GM21786 (cell line): ENCODE data around the gene RHBDF2.

Experiments
- ATAC-seq: cut with Tn5 transposase; IDR thresholded peaks from one replicate; pipeline ENCODE4 v1.9.1; 2021; ENCODE audit not compliant: unreplicated experiment

Gene RHBDF2

DNA sequence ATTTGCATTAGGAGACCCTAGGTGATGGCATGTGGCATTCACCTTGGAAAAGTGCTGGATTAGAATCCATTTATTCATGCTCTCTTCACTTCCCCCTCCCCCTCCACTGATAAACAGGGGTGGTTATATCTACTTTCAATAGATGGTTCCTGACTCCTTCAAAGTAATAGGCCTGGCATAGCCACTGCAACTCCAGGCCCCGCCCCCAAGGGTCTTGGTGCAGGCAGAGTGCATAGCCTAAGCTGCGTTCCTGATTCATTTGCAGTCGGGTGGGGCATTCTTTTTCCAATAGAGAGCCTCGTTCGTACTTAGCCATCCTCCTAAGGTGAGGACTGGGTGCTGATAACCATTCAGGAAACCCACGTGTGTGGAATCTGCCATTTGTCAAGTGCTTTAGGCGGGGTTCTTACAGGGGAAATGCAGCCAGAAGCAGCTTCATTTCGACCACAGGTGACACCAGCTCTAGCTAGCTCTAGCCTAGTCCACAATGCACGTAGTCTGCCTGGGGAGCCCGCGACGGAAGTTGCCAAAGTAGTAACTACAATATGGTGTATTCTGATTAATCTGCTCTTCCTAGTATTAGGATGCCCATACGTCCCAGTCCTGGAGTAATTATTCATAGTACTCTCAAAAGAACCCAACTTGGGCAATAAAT, 59.4 kb downstream of the RHBDF2 start:
- no peak for ATAC-seq

DNA sequence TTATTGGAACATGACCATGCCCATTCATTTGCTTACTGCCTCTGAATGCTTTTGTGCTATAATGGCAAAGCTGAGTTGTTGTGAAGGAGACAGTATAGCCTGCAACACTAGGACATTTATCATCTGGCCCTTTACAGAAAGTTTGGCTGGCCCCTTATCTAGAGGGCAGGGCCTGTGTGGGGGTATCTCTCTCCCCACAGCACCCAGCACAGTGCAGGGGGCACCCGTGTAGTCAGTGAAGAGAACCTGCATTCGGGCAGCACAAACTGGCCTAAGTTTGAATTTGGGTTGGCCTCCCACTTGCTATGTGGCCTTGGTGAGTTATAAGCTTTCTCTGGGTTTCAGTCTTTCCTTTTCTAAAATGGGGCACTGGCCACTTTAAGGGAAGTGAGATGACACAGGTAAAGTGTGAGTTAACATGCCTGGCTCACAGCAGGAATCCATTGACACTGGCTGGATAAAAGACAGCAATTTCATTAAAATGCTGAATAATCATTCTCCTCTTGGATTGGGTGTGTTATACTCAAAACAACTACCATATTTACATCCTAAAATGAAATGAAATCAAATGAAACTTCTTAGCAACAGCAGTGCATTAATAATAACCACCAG, 60.4 kb downstream of the RHBDF2 start:
- no peak for ATAC-seq

DNA sequence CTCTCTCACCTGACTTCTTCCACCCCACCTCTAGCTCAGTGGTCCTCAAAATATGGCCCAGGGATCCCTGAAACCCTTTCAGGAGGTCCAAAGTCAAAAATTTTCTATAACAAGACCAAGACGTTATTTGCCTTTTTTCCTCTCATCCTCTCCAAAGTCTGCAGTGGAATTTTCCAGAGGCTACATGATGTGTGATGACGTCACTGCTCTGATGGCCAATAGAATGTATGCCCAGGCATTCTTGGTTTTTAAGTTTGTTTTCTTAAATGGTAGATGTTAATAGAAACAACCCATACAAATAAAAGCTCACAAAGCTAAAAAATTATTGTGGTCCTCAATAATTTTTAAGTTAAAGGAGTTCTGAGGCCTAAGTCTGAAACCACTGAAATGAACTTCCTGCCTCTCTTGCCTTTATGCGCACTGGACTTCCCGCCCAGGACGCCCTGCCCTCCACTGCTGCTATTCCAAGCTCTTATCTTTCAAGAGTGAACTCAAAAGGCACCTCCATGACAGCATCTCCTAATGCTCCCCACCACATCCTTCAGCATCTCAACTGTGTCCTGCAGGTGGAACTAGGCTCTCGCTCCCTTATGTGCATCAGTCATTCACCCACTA, 61.8 kb downstream of the RHBDF2 start:
- no peak for ATAC-seq

DNA sequence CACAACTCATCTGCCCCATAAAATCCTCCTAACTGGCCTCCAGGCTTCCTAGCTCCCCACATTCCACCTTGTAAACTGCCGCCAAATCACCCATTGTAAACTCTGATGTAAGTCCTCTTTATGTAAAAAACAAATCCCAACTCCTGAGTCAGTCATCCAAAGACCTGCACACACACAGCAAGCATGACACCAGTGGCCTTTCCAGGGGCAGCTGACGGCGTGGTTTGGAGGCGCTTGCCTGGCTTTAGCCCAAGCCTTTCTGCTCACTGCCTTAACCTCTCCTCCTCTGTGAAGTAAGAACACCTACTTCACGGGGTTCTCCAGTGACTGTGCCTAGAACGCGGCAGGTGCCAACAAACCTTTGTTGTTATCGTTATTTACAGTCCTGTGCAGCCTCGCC, 62.3 kb downstream of the RHBDF2 start:
- no peak for ATAC-seq

DNA sequence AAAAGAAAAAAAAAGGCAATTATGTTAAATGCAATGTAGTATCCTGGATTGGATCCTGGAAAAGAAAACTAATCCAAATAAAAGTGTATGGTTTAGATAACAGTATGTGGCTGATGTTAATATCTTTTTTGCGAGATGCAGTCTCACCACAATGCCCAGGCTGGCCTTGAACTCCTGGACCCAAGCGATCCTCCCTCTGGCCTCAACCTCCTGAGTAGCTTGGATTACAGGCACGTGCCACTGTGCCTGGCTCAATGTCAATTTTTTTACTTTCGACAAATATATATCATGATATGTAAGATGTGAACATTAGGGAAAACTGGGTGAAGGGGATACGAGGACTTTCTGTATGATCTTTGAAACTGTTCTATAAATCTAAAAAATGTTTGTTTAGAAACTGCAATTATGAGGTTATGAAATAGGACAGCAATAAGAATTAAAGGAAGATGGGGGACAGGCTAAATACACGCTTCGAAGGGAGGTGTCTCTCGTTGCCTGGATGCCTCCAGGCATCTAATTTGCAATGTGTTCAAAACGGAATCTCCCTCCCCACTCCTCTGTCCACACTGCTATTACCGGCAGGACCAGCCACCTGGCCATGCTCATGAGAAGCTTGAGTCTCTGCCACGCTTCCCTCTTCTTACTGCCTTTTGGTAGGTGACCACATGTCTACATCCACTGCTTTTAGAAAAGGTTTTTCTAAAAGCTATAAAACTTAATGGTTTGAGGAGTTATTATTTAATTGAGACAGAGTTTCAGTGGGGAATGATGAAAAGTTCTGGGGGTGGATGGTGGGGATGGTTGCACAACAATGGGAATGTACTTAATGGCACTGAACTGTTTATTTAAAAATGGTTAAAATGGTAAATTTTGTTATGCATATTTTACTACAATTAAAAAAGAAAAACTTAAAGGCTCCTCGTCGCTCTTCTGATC, 63.5 kb downstream of the RHBDF2 start:
- ATAC-seq = no peak

DNA sequence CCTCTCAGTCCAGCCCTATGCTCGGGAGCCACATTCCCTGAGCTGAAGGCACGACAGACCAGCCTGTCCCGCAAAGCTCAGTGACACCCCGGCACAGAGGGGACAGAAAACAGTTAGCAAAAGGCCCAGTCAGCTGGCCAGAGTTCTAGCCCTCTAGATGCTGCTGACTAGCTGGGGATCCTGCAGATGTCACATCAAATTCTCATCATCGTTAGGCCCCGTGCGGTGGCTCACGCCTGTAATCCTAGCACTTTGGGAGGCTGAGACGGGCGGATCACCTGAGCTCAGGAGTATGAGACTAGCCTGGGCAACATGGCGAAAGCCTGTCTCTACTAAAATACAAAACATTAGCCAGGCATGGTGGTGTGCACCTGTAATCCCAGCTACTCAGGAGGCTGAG, 65.5 kb downstream of the RHBDF2 start:
- ATAC-seq = no peak

DNA sequence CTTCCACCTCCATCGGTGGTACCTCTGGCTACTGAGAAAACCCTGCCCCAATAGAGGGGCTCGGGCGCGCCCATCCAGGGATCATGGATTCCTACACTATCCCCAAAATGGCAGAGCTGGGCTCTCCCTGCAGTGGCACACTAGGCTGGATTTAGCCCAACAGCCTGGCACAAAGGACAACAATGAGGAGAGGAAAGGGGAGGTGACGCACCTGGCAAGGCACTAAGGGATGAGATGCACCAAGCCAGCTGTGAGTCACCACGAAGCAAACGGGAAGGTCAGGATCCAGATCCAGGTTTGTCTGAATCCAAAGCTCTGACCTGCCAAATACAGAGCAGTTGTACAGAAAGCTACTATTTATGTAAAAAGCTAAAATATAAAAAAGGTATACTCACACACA, 66.4 kb downstream of the RHBDF2 start:
- ATAC-seq = no peak

DNA sequence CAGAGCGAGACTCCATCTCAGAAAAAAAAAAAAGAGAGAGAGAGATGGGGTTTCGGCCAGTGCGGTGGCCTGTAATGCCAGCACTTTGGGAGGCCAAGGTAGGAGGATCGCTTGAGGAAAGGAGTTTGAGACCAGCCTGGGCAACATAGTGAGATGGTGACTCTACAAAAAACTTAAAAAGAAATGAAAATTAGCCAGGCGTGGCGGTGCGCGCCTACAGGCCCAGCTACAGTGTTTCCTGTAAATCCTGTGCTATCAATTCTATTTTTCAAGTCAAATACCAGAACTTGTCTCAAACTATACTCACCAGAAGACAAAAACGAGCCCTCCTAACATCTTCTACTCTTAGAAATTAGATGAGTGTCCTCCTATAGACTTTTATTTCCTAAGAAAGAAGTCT, 67.5 kb downstream of the RHBDF2 start:
- ATAC-seq = no peak

DNA sequence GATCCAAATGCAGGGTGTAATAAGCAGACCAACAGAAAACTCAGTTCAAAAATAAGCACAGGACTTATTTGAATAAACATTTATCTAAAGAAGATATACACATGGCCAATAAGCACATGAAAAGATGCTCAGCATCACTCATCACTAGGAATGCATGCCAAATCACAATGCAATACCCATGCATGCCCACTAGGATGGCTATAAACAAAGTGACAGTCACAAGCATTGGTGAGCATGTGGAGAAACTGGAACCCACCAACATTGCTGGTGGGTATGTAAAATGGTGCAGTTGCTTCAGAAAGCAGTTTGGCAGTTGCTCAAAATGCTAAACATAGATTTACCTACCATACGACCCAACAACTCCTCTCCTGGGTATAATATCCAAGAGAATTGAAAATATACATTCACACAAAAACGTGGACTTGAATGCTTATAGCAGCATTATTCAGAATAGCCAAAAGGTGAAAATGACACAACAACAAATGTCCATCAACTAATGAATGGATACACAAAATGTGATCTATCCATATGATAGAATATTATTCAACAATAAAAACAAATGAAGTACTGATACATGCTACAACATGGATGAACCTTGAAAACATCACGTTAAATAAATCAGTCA, 68.4 kb downstream of the RHBDF2 start:
- ATAC-seq = no peak

DNA sequence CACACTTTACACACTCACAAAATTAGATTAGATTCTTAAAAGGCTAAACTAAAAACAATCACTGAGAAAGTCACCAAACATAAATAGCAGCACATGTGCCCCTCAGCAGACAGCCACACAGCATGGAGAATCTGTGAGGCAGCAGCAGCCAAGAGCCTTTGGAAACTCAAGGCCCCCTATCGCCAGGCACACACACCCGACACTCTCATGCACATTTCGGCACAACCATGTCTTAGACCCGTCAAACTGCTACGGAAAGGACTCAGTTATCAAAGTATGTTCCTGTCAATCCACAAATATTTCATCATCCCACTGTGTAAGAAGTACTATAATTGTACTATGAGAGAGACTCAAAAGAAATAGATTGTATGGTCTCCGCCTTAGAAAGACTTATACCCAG, 69.2 kb downstream of the RHBDF2 start:
- no peak for ATAC-seq

DNA sequence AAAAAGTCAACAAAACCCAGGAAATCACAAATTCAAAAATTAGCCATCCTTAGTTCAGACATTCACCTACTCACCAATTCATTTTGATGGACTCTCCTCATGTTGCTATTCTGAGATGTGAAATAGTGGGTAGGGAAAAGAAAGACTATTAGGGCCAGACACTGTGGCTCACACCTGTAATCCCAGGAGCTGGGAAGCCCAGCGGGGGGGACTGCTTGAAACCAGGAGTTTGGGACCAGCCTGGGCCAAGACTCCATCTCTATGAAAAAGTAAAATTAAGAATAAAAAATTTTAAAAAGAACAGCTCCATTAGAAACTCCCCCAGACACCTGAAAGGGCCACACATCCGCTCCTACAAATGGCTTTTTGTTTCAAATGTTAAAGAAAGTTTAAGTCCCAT, 69.7 kb downstream of the RHBDF2 start:
- ATAC-seq = no peak

DNA sequence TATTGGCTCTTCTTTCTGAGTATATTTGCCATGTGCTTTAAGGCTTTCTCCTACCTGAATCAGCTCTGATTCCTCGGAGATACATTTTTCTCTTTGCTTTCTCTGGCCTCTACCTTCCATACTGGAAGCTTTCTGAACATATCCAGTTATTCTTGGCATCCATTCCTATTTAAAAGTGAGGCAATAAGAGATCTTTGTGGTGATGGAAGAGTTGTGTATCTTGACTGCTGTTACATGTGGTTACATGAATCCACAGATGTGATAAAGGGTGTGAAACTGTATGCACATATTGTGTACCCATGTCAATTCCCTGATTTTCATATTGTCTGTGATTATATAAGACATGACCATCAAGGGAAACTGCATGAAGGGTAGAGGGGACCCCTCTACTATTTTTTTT, 72.7 kb downstream of the RHBDF2 start:
- ATAC-seq = no peak

DNA sequence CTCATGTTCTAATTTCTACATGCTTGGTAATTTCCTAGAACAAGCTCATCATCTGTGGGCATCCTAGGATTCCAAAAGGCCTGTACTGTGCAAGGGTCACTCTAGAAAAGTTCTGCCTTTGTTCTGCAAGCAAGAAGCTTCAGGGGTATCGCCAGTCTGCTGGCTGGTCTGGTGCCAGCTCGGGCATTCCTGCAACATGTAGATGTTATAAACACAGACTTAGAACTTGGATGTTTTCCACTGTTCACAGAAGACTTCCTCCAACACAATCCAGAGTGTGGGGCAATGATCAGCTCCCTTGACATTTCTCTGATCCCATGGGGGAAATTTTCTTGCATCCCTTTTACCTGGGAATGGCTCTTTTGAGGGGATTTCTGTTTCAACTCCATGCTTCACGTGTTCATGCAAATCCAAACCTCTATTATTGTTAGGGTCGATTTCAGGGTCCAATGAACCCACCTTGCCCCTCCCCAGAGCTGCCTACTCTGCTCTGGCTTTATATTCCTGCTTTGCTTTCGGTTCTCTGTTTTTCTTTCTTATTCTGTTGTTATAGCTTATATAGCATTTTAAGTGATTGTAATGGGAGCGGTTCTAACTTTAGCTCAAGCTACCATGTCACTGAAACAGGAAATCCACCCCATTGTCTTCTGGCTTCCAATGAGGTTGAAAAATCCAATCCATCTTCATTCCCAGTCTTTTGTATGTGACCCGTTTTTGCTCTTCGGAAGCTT, 73.6 kb downstream of the RHBDF2 start:
- ATAC-seq = no peak

DNA sequence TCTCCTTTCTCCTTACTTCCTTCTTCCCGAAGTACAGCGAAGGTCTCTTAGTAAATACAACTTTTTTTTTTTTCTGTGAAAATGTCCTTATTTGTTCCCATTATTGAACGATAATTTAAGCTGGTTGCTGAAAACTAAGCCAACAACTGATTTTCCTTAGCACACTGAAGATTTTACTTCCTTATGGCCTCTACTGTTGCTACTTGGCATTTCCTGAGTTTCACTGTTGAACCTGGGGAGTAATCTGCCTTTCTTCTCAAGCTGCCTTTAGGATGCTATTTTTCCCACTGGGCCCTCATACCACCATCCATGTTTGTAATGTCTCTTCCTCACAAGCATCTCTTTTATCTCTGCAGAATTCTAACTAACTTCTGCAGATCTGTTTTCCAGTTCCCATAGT, 74.4 kb downstream of the RHBDF2 start:
- no peak for ATAC-seq

DNA sequence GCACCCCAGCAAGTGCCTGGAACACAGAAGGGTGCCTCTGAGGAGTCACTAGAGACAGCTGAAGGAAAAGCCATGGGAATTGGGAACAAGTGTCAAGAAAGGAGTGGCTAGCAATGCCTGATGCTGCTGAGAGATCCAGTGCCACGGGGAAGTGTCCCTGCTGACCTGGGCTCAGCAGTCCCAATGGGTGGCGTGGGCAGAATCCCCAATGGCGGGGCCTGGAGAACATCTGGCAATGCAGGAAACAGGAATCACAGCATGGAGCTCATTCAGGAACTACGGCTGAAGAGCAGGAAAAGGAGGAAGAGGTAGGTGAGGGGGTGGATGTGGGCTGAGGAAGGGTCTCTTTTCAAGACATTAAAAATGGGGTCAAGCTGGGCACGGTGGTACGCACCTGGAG, 78.4 kb downstream of the RHBDF2 start:
- ATAC-seq = no peak

DNA sequence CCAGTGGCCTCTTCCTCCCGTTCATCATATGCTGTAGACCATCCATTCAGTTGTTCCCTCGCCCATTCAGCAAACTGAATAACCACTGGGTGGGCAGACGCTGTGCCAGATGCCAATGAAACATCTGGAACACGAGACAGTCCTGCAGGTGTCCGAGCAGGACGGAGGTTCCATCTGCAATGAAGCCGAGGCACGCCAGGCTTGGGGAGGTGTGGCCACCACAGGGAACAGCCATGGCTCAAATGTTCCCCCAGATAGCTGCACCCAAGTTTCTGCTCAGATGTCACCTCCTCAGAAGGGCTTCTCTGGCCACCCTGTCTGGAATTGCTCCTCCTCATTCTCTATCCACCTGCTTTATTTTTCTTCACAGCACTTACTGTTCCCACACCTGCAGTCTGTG, 78.8 kb downstream of the RHBDF2 start:
- ATAC-seq = no peak

DNA sequence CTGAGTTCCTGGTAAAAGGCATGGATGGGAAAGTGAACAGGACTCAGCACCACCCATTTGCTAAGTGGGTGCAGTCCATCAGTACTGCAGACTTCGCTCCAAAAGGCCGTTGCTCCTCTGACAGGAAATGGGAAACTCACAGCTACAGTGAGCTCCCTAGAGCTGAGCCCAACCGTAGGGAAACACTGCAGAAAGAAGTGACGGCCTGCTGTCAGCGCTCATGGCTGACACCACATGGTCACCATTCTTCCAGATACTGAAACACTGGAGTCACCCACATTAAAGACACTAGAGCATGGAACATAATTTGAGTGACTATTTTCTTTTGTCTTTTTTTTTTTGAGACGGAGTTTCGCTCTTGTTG, 80.2 kb downstream of the RHBDF2 start:
- no peak for ATAC-seq
